Keratinocyte (primary cell): ENCODE data around the gene KRT25.

Experiments
- EZH2 ChIP-seq: IDR thresholded peaks from one replicate; pipeline ENCODE4 v1.6.1; 2012; ENCODE audit warnings: inconsistent platforms, mild to moderate bottlenecking, low read length, moderate library complexity
- TF ChIP-seq, protein P1 (sequence below), 3 experiments: IDR thresholded peaks in 1 of 3; conservative IDR thresholded peaks in 1 of 3; optimal IDR thresholded peaks in 1 of 3; 2 replicates in 2 of 3; 3 replicates in 1 of 3; pipeline versions ENCODE3 to v1.5.1; 2011; ENCODE audit warnings: low read length in 3 of 3, mild to moderate bottlenecking in 3 of 3, moderate library complexity in 2 of 3, control low read depth in 1 of 3, inconsistent platforms in 1 of 3; ENCODE audit not compliant: insufficient read depth in 2 of 3; ENCODE audit errors: extremely low read depth in 1 of 3

- TF ChIP-seq, protein P1, sequence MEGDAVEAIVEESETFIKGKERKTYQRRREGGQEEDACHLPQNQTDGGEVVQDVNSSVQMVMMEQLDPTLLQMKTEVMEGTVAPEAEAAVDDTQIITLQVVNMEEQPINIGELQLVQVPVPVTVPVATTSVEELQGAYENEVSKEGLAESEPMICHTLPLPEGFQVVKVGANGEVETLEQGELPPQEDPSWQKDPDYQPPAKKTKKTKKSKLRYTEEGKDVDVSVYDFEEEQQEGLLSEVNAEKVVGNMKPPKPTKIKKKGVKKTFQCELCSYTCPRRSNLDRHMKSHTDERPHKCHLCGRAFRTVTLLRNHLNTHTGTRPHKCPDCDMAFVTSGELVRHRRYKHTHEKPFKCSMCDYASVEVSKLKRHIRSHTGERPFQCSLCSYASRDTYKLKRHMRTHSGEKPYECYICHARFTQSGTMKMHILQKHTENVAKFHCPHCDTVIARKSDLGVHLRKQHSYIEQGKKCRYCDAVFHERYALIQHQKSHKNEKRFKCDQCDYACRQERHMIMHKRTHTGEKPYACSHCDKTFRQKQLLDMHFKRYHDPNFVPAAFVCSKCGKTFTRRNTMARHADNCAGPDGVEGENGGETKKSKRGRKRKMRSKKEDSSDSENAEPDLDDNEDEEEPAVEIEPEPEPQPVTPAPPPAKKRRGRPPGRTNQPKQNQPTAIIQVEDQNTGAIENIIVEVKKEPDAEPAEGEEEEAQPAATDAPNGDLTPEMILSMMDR (optimal IDR thresholded peaks at IDR 0.05 in 1 of 3, IDR thresholded peaks at IDR 0.05 in 1 of 3, conservative IDR thresholded peaks at IDR 0.05 in 1 of 3; ENCODE audit: extremely low read depth in 1 of 3, insufficient read depth in 2 of 3, low read length in 3 of 3): no peak
- no peak for TF ChIP-seq EZH2
Observed at GRCh38 chr17:40777459-40777858, 22.3 kb upstream of the KRT25 start.
